ENCODE results near the gene PHF12. TPM values are rescaled to one million over a fixed set of nuclear protein-coding genes. Genes with fewer than 3 reads are reported as not detected.
A peak's percentile ranks its signal among the peaks of the same experiment; 100 is the strongest.
"Not testable (repeated sequence)": the region's sequence is repeated elsewhere in the genome, so short reads cannot be mapped to it uniquely, and the experiment has no call there.

PHF12 gene
- total RNA-seq, 1 donor from 2014 or later = 56.1 TPM

- DNase-seq (ENCODE audit: low spot score) = no peak
- peak overlapping the region; percentile 93 for H3K4me3 Mint-ChIP-seq (ENCODE audit: unreplicated experiment)
- peaks cover 10% of the 10 kb centered on the region for H3K27me3 Mint-ChIP-seq (ENCODE audit: unreplicated experiment)
- no peak overlapping the region for H3K27ac Mint-ChIP-seq (ENCODE audit: unreplicated experiment)
- TF ChIP-seq CTCF (IDR thresholded peaks at IDR 0.05; ENCODE audit: unreplicated experiment) = no peak
- H3K4me1 Mint-ChIP-seq (ENCODE audit: unreplicated experiment) = peaks cover 40% of the 10 kb centered on the region
- peaks cover 18% of the 10 kb centered on the region for H3K36me3 Mint-ChIP-seq (ENCODE audit: low read depth, unreplicated experiment)
- no peaks in the 10 kb centered on the region for H3K9me3 Mint-ChIP-seq (ENCODE audit: unreplicated experiment)
Observed at GRCh38 chr17:28895794-28896447, 55.4 kb downstream of the PHF12 start.

GRCh38 chr17:28893248-28894183, 57.8 kb downstream of the PHF12 start:
- H3K9me3 Mint-ChIP-seq (ENCODE audit: unreplicated experiment); H3K27me3 Mint-ChIP-seq (ENCODE audit: unreplicated experiment); DNase-seq (ENCODE audit: low spot score): not testable (repeated sequence)
- Mint-ChIP-seq H3K4me1 (ENCODE audit: unreplicated experiment) (peaks cover 43% of the 10 kb centered on the region), H3K27ac (ENCODE audit: unreplicated experiment) (peak overlapping the region; percentile 97), H3K4me3 (ENCODE audit: unreplicated experiment) (peak overlapping the region; percentile 65), H3K36me3 (ENCODE audit: low read depth, unreplicated experiment) (peaks cover 18% of the 10 kb centered on the region)

- Mint-ChIP-seq H3K9me3 (ENCODE audit: unreplicated experiment) (no peaks in the 10 kb centered on the region), H3K27ac (ENCODE audit: unreplicated experiment) (peak overlapping the region; percentile 77), H3K4me1 (ENCODE audit: unreplicated experiment) (peaks cover 46% of the 10 kb centered on the region), H3K4me3 (ENCODE audit: unreplicated experiment) (no peak overlapping the region), H3K27me3 (ENCODE audit: unreplicated experiment) (peaks cover 7% of the 10 kb centered on the region), H3K36me3 (ENCODE audit: low read depth, unreplicated experiment) (peaks cover 20% of the 10 kb centered on the region)
- TF ChIP-seq CTCF (IDR thresholded peaks at IDR 0.05; ENCODE audit: unreplicated experiment) = no peak
- DNase-seq (ENCODE audit: low spot score) = no peak
Observed at GRCh38 chr17:28892024-28892423, 59.3 kb downstream of the PHF12 start.

- TF ChIP-seq CTCF (IDR thresholded peaks at IDR 0.05; ENCODE audit: unreplicated experiment) = no peak
- peaks cover 5% of the 10 kb centered on the region for H3K27me3 Mint-ChIP-seq (ENCODE audit: unreplicated experiment)
- H3K4me1 Mint-ChIP-seq (ENCODE audit: unreplicated experiment) = peaks cover 45% of the 10 kb centered on the region
- peaks cover 24% of the 10 kb centered on the region for H3K36me3 Mint-ChIP-seq (ENCODE audit: low read depth, unreplicated experiment)
- H3K9me3 Mint-ChIP-seq (ENCODE audit: unreplicated experiment) = no peaks in the 10 kb centered on the region
- DNase-seq (ENCODE audit: low spot score) = no peak
- H3K4me3 Mint-ChIP-seq (ENCODE audit: unreplicated experiment) = no peak overlapping the region
- peak overlapping the region; percentile 89 for H3K27ac Mint-ChIP-seq (ENCODE audit: unreplicated experiment)
Observed at GRCh38 chr17:28891201-28891600, 60.1 kb downstream of the PHF12 start.

GRCh38 chr17:28889996-28890395, 61.3 kb downstream of the PHF12 start:
- Mint-ChIP-seq H3K4me3 (ENCODE audit: unreplicated experiment) (peak overlapping the region; percentile 59), H3K9me3 (ENCODE audit: unreplicated experiment) (no peaks in the 10 kb centered on the region), H3K27me3 (ENCODE audit: unreplicated experiment) (peaks cover 3% of the 10 kb centered on the region), H3K36me3 (ENCODE audit: low read depth, unreplicated experiment) (peaks cover 22% of the 10 kb centered on the region), H3K27ac (ENCODE audit: unreplicated experiment) (no peak overlapping the region), H3K4me1 (ENCODE audit: unreplicated experiment) (peaks cover 48% of the 10 kb centered on the region)
- DNase-seq (ENCODE audit: low spot score) = no peak
- TF ChIP-seq CTCF (IDR thresholded peaks at IDR 0.05; ENCODE audit: unreplicated experiment) = no peak

Measured in endothelial cell (in vitro differentiated cells).